HepG2 (cell line): ENCODE measurements around the gene GDF9. TPM values are rescaled to one million over a fixed set of nuclear protein-coding genes. Genes with fewer than 3 reads are reported as not detected.

ENCODE experiments used
- ATF7-NPFF ChIP-seq: sonication (generic); formaldehyde crosslinking; IDR thresholded peaks from 2 replicates; pipeline ENCODE4 v1.8.1; 2023; ENCODE audit warnings: mild to moderate bottlenecking, low read depth, missing genetic modification reagents, moderate library complexity
- DR1 ChIP-seq: sonication (generic); formaldehyde crosslinking; IDR thresholded peaks from 2 replicates; pipeline ENCODE4 v1.8.0; 2021; ENCODE audit warnings: mild to moderate bottlenecking, missing genetic modification reagents, inconsistent platforms
- ERF ChIP-seq: IDR thresholded peaks from 2 replicates; pipeline ENCODE4 v1.6.1; 2018; ENCODE audit warnings: missing biosample characterization, missing genetic modification reagents
- GFI1 ChIP-seq: sonication (generic); formaldehyde crosslinking; IDR thresholded peaks from 2 replicates; pipeline ENCODE4 v1.5.0; 2020; ENCODE audit warnings: missing genetic modification reagents, mild to moderate bottlenecking, borderline replicate concordance
- MYPOP ChIP-seq: sonication (generic); formaldehyde crosslinking; IDR thresholded peaks from 2 replicates; pipeline ENCODE4 v1.8.1; 2023; ENCODE audit warnings: mild to moderate bottlenecking, moderate library complexity, missing genetic modification reagents
- NONO ChIP-seq, 2 experiments: fragments of 450-650 bp in 1 of 2; sonication (generic) in 1 of 2; formaldehyde crosslinking in 1 of 2; IDR thresholded peaks in 1 of 2; conservative IDR thresholded peaks in 1 of 2; 2 replicates each; pipeline versions ENCODE4 v1.6.1 to v1.8.0; 2017 to 2022; ENCODE audit warnings: mild to moderate bottlenecking in 1 of 2, missing genetic modification reagents in 1 of 2, moderate library complexity in 1 of 2
- PCBP1 ChIP-seq: fragments of 200-400 bp; formaldehyde crosslinking; IDR thresholded peaks from 2 replicates; pipeline ENCODE4 v1.6.1; 2017; ENCODE audit warnings: mild to moderate bottlenecking, low read depth, low read length, borderline replicate concordance
- PRDM4 ChIP-seq: sonication (generic); formaldehyde crosslinking; IDR thresholded peaks from 2 replicates; pipeline ENCODE4 v1.9.0; 2021; ENCODE audit warnings: missing genetic modification reagents, borderline replicate concordance
- RXRA ChIP-seq: sonication (generic); formaldehyde crosslinking; IDR thresholded peaks from 2 replicates; pipeline ENCODE4 v1.5.1; 2020; ENCODE audit warnings: missing genetic modification reagents
- SMC3 ChIP-seq: IDR thresholded peaks from 2 replicates; pipeline ENCODE4 v1.6.1; 2011; ENCODE audit warnings: low read length, improper control_type of control experiment
- TARDBP ChIP-seq: sonication (generic); formaldehyde crosslinking; IDR thresholded peaks from 2 replicates; pipeline ENCODE4 v1.8.0; 2022; ENCODE audit warnings: mild to moderate bottlenecking, missing genetic modification reagents
- THRA ChIP-seq: sonication (generic); formaldehyde crosslinking; IDR thresholded peaks from 2 replicates; pipeline ENCODE4 v1.4.0; 2020; ENCODE audit warnings: missing genetic modification reagents, borderline replicate concordance
- ZBTB25 ChIP-seq: IDR thresholded peaks from 2 replicates; pipeline ENCODE4 v1.6.1; 2018; ENCODE audit warnings: missing genetic modification reagents
- ZNF17 ChIP-seq: sonication (generic); formaldehyde crosslinking; IDR thresholded peaks from 2 replicates; pipeline ENCODE4 v1.5.0; 2020; ENCODE audit warnings: mild to moderate bottlenecking, missing genetic modification reagents
- ZNF205 ChIP-seq: IDR thresholded peaks from 2 replicates; pipeline ENCODE4 v1.6.1; 2018; ENCODE audit warnings: missing biosample characterization, missing genetic modification reagents
- ZNF577 ChIP-seq: sonication (generic); formaldehyde crosslinking; IDR thresholded peaks from 2 replicates; pipeline ENCODE4 v1.4.0; 2020; ENCODE audit warnings: mild to moderate bottlenecking, low read depth, missing genetic modification reagents, borderline replicate concordance
- ZNF781 ChIP-seq: sonication (generic); formaldehyde crosslinking; IDR thresholded peaks from 2 replicates; pipeline ENCODE4 v1.5.1; 2020; ENCODE audit warnings: borderline replicate concordance, mild to moderate bottlenecking, missing genetic modification reagents; ENCODE audit errors: not compliant biosample characterization
- ZSCAN9 ChIP-seq: IDR thresholded peaks from 2 replicates; pipeline ENCODE4 v1.6.1; 2016; ENCODE audit warnings: borderline replicate concordance
- polyA plus RNA-seq, 8 experiments: library from polyadenylated mRNA; depleted of rRNA in 3 of 8; stranded (reverse) in 7 of 8; unstranded in 1 of 8; fragments of >200 nt; fragmentation: Illumina TruSeq in 4 of 8; extraction: Trizol in 4 of 8; gene quantifications; 2 replicates each; pipeline versions ENCODE4 v1.2.1 to v1.2.3, GENCODE V29; 2011 to 2016; ENCODE audit warnings: low read depth in 4 of 8, missing spikeins in 1 of 8, mixed read lengths in 1 of 8; ENCODE audit not compliant: insufficient read depth in 1 of 8
- total RNA-seq, 5 experiments: library from RNA; depleted of rRNA; stranded (reverse); fragments of >200 nt; fragmentation: Illumina TruSeq; extraction: Trizol; gene quantifications; 2 replicates each; pipeline ENCODE4 v1.2.3, GENCODE V29; 2016; ENCODE audit warnings: low read depth in 1 of 5
- TF ChIP-seq, protein P1 (sequence below), 2 experiments: sonication (generic) in 1 of 2; formaldehyde crosslinking in 1 of 2; IDR thresholded peaks; 2 replicates each; pipeline versions ENCODE4 v1.4.0 to v1.6.1; 2018 to 2020; ENCODE audit warnings: missing genetic modification reagents in 2 of 2, borderline replicate concordance in 1 of 2, low read depth in 1 of 2, mild to moderate bottlenecking in 1 of 2, missing biosample characterization in 1 of 2

Gene GDF9
- total and polyA plus RNA-seq, 2 of the 13 experiments (the other 11 are each of a cell fraction or from before 2014, with no cell fraction given), result 0.33 to 0.38 TPM

- TF ChIP-seq THRA (CRISPR knock-in tag) (peak; percentile 41; the same call in 1 of the 2 replicates), ZSCAN9 (CRISPR knock-in tag) (peak; percentile 86), ATF7-NPFF (0 out of 2 replicates have a peak, but pooled peaks have one; percentile 23), NONO (IDR thresholded peaks at IDR 0.05) (no peak), NONO (CRISPR knock-in tag; conservative IDR thresholded peaks at IDR 0.05) (0 out of 2 replicates have a peak, but pooled peaks have one; percentile 29), TARDBP (peak; percentile 85), MYPOP (CRISPR knock-in tag) (0 out of 2 replicates have a peak, but pooled peaks have one; percentile 45), PCBP1 (no peak), ERF (CRISPR knock-in tag) (peak; percentile 61), GFI1 (CRISPR knock-in tag) (peak; percentile 90; the same call in 1 of the 2 replicates), RXRA (CRISPR knock-in tag) (peak; percentile 55; the same call in 1 of the 2 replicates), ZNF577 (CRISPR knock-in tag) (no peak), SMC3 (peak; percentile 34; the same call in 1 of the 2 replicates), ZNF205 (peak; percentile 69; the same call in 1 of the 2 replicates), PRDM4 (CRISPR knock-in tag) (no peak), ZBTB25 (CRISPR knock-in tag) (no peak), DR1 (CRISPR knock-in tag) (no peak), ZNF781 (no peak), ZNF17 (CRISPR knock-in tag) (no peak)
- TF ChIP-seq, protein P1, sequence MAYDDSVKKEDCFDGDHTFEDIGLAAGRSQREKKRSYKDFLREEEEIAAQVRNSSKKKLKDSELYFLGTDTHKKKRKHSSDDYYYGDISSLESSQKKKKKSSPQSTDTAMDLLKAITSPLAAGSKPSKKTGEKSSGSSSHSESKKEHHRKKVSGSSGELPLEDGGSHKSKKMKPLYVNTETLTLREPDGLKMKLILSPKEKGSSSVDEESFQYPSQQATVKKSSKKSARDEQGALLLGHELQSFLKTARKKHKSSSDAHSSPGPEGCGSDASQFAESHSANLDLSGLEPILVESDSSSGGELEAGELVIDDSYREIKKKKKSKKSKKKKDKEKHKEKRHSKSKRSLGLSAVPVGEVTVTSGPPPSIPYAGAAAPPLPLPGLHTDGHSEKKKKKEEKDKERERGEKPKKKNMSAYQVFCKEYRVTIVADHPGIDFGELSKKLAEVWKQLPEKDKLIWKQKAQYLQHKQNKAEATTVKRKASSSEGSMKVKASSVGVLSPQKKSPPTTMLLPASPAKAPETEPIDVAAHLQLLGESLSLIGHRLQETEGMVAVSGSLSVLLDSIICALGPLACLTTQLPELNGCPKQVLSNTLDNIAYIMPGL (CRISPR knock-in tag; IDR thresholded peaks at IDR 0.05; ENCODE audit: borderline replicate concordance in 1 of 2, low read depth in 1 of 2), result peak in 1 of 2 experiments; percentile 20; a peak in 1 of 4 replicates
Measured at GRCh38 chr5:132839426-132840301, 26.6 kb downstream of the GDF9 start (continued).
